Superior temporal gyrus (tissue), 1 donor: ENCODE measurements around the gene DQX1.
A peak's percentile ranks its signal among the peaks of the same experiment; 100 is the strongest.
"Not testable (repeated sequence)": the region's sequence is repeated elsewhere in the genome, so short reads cannot be mapped to it uniquely, and the experiment has no call there.

ENCODE experiments used
- DNase-seq: peaks from one replicate; pipeline ENCODE4 v3.0.0-alpha.2; 2016; ENCODE audit errors: extremely low spot score

DQX1 gene

DNA sequence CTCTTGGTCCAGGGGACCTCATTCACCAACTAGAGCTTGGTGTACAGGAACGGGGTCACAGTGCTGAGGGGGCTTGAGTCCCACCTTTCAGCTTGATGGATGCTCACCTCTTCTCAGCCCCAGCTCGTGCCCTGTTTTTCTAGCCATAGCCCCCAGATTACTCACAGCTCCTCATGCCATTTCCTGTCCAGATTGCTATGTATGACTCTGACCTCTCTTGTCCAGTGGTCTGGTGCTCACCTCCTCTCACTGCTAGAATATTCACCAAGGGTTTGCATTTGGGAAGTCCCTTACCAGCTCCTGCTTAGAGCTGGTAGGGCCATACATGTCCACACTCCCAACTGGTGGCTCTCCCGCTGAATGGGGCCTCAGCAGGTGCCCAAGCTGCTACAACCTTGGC lies 32.5 kb downstream of the DQX1 start:
- no peak for DNase-seq

DNA sequence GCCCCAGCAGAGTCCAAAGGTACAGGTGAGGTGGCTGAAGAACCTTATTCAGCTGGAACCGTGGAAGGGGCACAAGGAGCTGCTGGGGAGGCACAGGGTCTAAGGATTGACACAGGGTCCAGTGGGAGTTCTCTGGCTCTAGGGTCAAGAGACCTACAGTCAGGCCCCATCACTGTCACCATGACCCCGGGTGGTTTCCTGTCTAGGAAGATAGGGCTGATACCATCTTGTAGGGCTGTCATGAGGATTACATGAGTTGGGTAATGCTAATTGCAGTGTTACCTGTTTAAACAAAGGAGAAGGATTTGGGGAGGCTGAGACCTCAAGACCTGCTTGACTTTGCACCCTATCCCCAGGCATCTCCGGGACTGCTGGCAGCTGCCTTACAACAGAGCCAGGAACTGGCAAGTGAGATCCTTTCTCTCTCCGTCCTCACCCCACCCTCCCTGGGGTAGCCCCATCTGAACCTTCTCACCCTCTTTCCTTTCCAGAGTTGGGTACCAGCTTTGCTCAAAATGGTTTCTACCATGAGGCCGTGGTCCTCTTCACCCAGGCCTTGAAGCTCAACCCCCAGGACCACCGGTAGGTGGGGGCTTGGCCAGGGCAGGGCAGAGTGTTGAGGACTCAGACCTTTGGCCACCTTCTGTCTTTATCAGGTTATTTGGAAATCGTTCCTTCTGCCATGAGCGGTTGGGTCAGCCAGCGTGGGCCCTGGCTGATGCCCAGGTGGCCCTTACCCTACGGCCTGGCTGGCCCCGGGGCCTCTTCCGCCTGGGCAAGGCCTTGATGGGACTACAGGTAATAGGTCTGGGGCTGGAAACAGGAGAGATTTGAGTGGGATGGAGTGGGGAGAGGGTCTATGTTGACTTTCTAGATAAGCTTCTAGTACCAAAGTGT lies 34.1 kb downstream of the DQX1 start:
- no peak for DNase-seq

DNA sequence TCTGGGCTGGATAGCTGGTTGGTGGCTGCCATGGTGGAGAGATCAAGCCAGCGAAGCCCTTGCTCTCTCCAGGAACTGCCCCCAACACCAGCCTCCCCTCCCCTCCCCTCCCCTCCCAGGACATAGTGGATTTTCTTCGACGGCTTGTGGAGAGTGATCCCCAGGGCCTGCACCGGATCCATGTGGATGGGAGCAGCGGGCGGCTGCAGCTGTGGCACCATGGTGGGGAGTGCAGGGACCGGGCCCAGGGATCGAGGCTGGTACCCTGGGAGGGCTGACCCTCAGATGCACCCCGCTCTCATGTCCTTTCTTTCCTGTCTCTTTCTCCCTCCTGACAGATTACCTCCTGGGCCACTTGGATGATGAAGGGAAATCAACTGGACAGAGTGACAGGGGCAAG lies 36.1 kb downstream of the DQX1 start:
- no peak for DNase-seq

GRCh38 chr2:74488643-74489481 lies 37.2 kb downstream of the DQX1 start:
- no peak for DNase-seq

GRCh38 chr2:74486141-74486540 lies 39.9 kb downstream of the DQX1 start:
- no peak for DNase-seq

GRCh38 chr2:74483675-74484164 lies 42.3 kb downstream of the DQX1 start:
- DNase-seq = not testable (repeated sequence)

DNA sequence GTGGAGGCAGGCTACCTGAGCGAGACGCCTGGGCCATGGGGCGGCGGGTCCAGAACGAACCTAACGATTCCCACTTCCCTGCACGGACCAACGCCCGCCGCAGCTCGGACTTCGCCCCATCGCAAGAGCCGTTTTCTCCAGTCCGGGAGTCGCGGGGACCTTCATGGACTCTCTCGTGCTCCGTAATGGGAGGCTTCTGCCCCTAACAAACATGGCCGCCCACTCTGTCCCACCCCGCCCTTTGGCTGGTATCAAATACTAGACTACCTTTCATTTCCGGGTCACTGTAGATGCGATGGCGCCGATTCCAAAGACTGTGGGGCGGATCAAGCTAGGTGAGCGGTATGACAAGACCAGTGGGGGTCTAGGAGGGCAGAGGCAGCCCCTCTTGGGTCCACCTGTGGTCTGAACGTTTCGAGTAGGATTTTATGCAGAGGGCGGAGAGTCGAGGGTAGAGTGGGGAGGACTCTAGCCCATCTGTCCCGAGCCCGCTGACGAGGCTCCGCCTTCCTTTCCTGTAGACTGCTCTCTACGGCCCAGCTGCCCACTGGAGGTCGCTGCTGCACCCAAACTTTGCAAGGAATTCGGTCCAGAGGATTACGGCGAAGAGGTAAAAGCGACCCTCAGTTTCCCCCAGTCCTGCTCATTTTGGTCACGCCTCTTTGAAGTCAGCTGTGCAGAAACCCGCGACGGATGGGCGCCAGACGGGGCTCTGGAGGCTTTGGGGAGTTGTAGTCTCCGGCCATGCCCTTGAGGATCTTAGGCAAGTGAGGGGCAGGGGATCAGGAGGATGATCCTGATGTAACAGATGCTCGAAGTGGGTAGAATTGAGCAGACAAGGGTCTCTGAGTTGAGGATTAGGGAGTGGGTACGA lies 43.0 kb downstream of the DQX1 start, which contains the start of the genes CCDC142 and TTC31:
CCDC142 (minus strand) TSS at position 198 of the 874 bp plus-strand sequence; CDS start at position 37, 161 bp downstream.
TTC31 (plus strand) TSS at position 281 of the 874 bp plus-strand sequence; CDS start at position 296, 15 bp downstream.
- peak; percentile 99 for DNase-seq

DNA sequence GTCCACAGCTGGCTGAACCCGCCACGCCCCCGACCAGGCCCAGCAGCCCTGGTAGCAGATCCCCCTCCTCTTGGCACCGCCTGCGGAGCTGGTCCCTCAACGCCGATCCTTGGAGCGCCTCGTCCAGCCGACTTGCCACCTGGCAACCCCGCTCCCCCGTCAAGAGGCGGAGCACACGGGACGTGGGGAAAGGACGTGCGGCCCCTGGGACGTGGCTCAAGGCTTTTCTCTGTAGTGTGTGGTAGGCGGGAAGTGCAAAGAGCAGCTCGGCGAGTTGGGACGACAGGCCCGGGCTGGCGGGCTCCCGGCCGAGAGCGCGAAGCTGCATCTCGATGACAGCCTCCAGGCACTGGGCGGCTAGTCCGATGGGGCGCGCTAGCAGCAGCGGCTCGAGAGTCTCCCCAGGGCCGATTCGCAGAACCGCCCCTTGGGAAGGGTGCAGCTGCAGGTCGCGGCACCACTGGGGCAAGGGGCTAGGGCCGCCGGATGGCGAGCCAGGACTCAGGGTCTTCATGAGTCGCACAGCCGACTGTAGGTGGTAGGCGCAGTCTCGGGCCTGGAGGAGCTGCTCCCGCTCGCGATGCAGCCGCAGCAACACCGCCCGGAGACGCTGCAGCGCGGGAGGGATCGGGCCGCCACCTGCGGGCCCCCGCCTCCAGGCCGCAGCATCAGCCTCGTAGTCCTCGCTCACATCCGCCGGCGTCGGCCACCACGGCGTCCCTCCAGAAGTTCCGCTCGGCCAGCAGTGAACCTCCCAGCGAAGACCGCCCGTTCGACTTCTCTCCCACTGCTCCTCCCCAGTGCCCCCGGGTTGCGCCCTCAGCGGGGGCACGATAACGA lies 43.9 kb downstream of the DQX1 start:
- DNase-seq = peak; percentile 10

- no peak for DNase-seq
These were observed 44.6 kb downstream of the DQX1 start for GRCh38 chr2:74481431-74481830.

DNA sequence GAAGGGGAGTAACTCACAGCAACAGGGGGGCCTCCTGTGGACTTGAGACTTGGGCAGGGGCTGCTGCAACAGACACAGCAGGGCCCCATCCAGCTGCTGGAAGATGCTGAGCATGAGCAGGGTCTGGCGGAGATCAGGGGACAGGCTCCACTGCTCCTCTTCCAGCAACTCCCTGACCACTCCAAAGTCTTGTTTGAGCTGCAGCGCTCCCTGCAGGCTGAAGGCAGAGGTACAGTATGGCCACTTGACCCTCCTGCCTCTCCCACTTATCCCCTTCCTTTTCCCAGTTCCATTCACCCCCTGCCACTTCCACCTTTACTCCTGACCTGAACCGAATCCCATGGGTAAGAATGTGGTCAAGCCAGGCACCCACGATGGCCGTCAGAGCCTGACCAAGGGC lies 51.1 kb downstream of the DQX1 start:
- no peak for DNase-seq

DNA sequence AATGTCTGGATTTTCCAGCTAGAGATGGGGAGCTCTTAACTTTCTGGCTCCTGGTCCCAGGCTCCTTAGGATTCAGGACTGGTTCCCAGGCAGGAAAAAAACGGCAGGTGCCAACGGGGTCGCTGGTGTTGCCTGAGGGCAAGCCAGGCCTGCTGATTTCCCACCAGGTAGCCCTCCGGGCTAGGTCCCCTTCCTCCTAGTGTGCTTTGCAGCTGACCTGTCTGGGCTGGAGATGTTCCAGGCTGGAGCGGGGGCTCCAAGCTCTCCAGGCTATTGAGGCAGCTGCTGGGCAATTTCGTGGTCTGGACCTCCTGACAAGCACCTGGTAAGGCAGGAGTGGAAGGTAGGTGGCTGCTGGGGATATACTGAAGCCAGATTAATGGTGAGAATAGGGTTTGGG lies 51.5 kb downstream of the DQX1 start:
- DNase-seq = no peak

DNA sequence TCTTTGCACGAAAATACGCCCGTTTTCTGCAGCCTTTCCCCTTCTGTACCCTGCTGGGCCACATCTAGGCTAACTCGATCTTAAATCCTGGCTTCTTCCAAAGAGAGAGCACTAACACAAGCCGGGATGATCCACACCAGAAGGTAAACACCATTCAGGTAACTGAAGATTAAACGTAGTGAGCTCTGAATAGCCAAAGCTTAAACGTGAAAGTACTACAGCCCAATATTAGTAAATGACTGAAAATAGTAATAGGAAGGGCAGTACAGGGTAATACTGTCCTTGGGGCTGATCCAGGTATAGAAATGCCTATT lies 53.1 kb downstream of the DQX1 start:
- DNase-seq = no peak

GRCh38 chr2:74472086-74472944 lies 53.7 kb downstream of the DQX1 start, which contains the start of gene MRPL53:
MRPL53 (minus strand) TSS chr2:74472680; CDS start chr2:74472660, 20 bp downstream.
- peak; percentile 98 for DNase-seq

DNA sequence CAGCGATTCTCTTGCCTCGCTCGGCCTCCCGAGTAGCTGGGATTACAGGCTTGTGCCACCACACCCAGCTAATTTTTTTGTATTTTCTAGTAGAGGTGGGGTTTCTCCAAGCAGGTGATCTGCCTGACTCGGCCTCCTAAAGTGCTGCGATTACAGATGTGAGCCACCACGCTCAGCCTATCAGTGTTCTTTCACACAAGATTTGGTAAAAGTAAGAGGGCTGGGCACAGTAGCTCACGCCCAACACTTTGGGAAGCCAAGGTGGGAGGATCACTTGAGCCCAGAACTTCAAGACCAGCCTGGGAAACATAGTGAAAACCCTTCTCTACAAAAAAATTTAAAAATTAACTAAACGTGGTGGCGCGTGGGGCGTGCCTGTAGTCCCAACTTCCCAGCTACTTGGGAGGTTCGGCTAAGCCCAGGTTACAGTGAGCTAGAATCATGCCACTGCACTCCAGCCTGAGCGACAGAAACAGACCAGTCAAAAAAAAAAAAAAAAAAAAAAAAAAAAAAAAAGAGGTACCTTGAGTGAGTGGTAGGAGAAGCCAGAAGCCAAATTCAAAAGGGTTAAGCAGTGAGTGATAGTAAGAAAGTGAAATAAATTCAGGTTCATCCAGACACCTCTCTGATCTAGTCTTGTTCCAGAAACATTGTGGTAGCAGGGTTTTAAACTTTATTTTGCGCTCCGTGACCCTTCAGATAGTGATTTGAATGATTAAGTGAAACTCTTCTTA lies 54.5 kb downstream of the DQX1 start:
- no peak for DNase-seq

GRCh38 chr2:74470742-74471141 lies 55.3 kb downstream of the DQX1 start:
- not testable (repeated sequence) for DNase-seq
